PFSK-1 (cell line): ENCODE data around the gene HSPA12B.

Experiments
- POLR2AphosphoS5 ChIP-seq: IDR thresholded peaks from 2 replicates; pipeline ENCODE4 v1.6.1; 2012; ENCODE audit warnings: low read depth, mild to moderate bottlenecking, control low read depth, low read length, moderate library complexity
- TAF1 ChIP-seq: IDR thresholded peaks from 2 replicates; pipeline ENCODE4 v1.6.1; 2012; ENCODE audit warnings: low read length, control low read depth, borderline replicate concordance; ENCODE audit not compliant: insufficient read depth

DNA sequence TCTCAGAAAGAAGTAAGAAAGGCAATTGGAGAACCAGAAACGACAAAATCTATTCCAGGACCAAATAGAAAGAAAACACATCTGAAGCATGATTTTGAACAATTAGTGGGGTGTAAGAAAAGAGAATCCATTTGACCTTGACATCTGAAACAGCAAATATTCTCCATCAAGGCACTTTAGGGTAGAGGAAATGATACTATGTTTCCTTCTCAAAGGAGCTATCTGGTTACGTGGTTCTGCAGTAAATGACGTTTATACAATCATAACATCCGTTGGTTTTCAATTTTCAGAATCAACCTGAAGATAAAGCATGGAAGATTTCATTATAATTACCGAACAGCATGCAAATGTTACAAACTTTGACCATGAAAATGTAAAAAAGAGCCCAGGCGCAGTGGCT, 11.9 kb upstream of the HSPA12B start:
- TF ChIP-seq TAF1, result no peak
- no peak for TF ChIP-seq POLR2AphosphoS5
